GM08714 (cell line): ENCODE measurements around the gene ARHGAP11A.

Experiments
- H3K4me3 ChIP-seq: fragments of 200-500 bp; sonication (Bioruptor generic); 2 replicates; pipeline ENCODE4 v1.5.1; 2014; ENCODE audit warnings: mild to moderate bottlenecking, low read length, inconsistent platforms
- ZNF274 ChIP-seq: IDR thresholded peaks from 2 replicates; pipeline ENCODE4 v1.6.1; 2012; ENCODE audit warnings: mild to moderate bottlenecking, low read depth, low read length

ARHGAP11A gene

DNA sequence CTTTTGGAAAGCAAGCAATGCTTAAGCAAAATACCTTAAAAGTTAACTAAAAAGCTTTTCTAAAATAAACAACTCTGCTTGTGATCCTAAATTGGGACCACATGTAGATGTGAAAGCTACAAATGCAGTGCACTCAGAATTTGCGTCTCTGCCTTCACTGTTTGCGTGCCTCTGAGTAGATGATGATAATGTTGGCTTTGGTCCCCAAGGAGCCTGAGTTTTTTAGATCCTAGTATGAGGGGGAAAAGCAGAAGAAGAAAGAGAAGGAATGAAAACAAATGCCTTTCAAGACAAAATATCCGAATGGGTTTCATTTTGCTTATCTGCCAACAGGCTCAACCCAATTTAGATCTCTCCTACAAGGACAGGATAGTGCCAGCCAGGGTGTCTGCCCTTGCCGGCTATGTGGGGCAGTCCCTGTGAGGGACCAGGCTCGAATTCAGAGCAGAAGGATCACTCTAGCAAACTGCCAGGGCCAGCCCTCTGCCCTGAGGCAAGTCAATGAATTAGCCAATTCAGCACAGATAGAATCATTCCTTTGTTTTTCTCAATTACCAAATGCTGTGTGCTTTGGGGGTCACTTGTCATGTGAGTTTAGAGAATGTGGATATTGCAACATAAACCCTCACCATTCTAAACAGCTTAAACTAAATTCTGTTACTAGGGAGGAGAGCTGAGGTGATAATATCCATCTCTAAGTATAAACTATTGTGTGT lies 54.8 kb downstream of the ARHGAP11A start:
- no peak overlapping the region for H3K4me3 ChIP-seq
- TF ChIP-seq ZNF274, result no peak

- no peak overlapping the region for H3K4me3 ChIP-seq
- no peak for TF ChIP-seq ZNF274
These were observed 55.3 kb downstream of the ARHGAP11A start for GRCh38 chr15:32670623-32671022.

- H3K4me3 ChIP-seq, result no peak overlapping the region
- no peak for TF ChIP-seq ZNF274
These were observed 56.3 kb downstream of the ARHGAP11A start for GRCh38 chr15:32671339-32672325.

DNA sequence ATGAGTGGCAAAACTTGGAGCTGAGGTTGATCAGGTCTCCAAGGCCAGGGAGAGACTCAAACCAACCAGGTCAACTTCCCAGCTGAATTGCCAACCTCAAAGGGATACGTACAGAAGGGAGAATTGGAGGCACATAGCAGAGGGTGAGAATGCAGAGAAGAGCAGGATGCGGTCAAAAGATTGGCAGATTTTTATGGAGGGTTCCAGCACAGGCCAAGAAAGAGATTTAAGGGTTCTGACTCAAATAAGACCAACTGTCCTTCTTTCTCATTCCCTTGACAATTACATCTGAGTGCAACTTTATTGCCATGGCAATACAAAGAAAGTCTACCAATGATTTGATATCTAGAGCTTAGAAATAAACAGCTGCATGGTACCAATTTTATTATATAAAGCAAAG lies 59.4 kb downstream of the ARHGAP11A start:
- H3K4me3 ChIP-seq, result no peak overlapping the region
- no peak for TF ChIP-seq ZNF274

DNA sequence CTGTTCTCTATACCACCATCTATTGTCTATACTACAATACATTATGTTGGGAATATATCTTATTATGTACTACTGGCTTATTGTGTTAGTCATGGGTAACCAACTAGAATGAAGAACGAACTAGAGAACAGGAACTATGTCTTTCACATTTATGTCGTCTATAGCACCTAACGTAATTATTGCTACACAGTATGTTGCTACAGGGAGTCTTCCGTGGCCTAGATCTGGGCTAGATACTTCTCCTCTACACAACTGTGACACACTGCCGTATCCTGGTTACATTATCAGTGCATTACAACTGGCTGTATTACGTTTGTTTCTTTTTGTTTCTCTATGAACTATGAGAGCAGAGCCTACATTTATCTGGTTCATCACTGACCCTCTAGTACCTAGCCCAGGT lies 60.2 kb downstream of the ARHGAP11A start:
- no peak overlapping the region for H3K4me3 ChIP-seq
- TF ChIP-seq ZNF274, result no peak

DNA sequence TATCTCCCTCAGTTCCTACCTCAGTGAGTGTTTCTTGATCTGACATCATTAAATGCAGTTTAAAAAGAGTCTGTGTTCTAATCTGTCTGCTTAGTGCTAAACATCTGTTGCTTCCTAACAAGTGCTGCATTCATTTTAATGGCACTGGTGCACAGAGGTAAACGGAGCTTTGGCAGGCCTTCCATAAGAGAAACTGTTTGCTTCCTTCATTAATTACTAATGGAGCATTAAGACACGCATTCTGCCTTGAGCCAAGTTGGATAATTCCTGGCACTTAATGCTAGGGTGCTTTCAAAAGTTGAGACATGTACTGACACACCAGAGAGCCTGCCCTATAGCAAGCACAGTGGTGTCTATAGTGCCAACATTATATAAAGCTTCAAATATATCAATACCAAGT lies 60.9 kb downstream of the ARHGAP11A start:
- no peak for TF ChIP-seq ZNF274
- H3K4me3 ChIP-seq, result no peak overlapping the region

DNA sequence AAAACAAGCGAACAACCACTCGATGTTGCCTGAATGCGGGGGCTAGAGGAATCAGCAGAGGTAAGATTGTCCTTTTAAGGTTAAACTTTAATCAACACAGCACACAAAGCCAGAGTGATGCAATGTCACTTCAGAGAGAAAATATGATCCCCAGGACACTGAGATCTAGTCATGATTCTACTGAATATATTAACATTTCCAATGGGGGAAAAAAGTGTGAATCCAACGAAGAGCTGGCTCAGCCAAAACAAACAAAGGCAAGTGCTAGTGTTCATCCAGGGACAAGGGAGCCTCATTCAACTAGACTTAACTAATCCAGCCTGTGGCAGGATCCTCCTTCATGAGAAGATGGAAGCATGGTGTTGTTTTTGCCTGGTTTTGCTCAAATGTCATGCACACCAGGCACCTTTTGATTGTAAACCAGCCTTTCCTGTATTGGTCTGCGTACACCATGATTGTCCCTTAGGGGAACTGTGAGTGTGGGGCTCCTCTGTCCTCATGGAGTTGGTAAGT lies 62.0 kb downstream of the ARHGAP11A start:
- TF ChIP-seq ZNF274, result no peak
- H3K4me3 ChIP-seq, result no peak overlapping the region

DNA sequence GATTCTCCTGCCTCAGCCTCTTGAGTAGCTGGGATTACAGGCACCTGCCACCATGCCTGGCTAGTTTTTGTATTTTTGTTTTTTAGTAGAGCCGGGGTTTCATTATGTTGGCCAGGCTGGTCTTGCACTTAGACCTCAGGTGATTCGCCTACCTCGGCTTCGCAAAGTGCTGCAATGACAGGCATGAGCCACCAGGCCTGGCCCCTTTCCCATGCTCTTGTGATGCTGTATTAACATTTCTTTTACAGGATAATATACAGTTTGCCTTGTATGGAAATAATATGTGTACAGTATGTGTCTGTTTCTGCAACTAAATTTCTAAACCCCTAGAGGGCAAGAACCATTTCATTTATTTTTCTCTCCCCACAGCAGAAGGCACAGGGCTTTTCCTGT lies 64.0 kb downstream of the ARHGAP11A start:
- no peak overlapping the region for H3K4me3 ChIP-seq
- no peak for TF ChIP-seq ZNF274

DNA sequence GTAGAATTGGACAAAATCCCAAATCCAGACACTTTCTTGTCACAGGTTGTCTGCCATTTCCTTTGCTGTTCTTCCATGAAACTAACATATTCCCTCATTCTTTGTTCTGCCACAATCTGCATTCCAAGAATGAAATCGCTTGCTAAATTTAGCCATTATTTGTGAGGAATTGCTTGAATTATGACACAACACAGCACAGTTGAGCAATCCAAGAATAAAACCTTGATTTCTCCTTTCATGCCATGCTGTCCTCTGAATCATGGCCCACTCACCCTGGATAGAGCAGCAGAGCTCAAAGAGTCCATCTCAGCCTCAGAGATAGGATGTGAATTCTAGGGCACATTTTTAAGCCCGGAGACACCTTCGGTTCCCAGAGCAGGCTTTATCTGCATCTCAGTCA lies 67.3 kb downstream of the ARHGAP11A start:
- no peak overlapping the region for H3K4me3 ChIP-seq
- TF ChIP-seq ZNF274, result no peak

DNA sequence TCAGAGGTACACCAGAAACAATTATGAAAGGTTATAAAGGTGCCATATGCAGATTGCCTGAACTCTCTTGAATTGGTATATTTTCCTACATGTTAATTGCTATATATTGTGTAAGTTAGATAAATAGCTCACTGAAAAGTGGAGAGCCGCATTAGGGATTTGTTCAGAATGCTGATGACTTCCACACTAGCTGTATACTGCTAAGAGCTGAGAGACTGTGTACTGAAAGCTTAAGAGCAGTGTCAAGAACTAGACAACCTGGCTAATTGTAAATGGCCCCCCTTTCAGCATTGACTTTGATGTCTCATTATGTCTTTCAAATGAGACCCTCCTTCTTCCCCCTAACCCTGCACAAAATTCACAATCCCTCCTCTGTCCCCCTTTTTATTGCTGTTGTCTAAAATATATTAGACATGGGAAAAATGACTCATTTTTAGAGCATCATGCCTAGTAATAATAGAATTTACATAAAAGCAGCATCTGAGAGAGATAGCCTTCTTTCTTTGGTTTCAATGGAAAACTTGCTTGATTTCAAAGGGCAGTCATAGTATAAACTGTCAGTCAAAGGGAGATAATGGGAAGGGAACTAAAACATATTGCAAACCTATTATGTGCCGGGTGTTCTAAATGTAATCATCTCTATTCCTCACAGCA lies 67.8 kb downstream of the ARHGAP11A start:
- TF ChIP-seq ZNF274, result no peak

GRCh38 chr15:32683906-32684584 lies 68.7 kb downstream of the ARHGAP11A start:
- no peak overlapping the region for H3K4me3 ChIP-seq

More for the DNA sequence above, 67.8 kb downstream of the ARHGAP11A start:
- no peak overlapping the region for H3K4me3 ChIP-seq

DNA sequence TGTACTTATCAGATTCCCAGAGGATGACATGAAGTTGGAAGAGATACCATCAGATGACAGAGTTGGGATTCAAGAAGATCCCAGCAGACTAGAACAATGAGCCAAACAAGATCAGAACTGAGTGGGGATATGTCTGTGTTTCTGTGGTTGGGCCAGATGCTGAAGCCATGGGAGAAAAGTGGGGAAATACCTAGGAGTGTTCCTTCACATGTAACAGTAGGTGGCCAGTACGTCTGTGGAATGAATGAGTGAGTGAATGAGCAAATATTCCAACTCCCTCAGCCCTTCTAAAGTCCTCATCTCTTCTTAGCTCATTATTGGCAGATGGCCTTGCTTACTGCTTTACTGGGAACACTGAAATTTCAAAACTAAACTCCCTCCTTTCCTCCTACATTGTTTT lies 70.3 kb downstream of the ARHGAP11A start:
- H3K4me3 ChIP-seq, result no peak overlapping the region
- no peak for TF ChIP-seq ZNF274

More at GRCh38 chr15:32683906-32684584, 68.7 kb downstream of the ARHGAP11A start:
- TF ChIP-seq ZNF274, result no peak

DNA sequence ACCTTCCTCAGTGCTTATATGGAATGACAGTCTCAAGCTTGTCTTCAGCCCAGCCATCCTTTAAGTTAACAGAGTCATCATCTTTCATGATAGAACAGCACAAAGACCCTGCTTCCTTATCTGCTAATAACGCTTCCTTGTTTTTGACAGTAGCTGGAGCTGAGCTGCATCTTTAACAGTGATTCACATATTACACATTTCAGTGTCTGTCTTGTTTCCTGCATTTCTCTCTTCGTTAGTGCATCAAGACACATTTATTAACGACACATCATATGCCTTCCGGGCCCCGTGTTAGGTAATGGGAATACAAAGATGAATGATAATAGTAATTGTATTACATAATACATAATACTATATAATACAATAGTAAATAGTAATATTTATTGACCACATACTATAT lies 72.3 kb downstream of the ARHGAP11A start:
- no peak for TF ChIP-seq ZNF274
- no peak overlapping the region for H3K4me3 ChIP-seq
